K562 (cell line): ENCODE measurements around the gene MGST2. TPM values are rescaled to one million over a fixed set of nuclear protein-coding genes. Genes with fewer than 3 reads are reported as not detected.

Experiments
- ATAC-seq: fragments of 200-7000 bp; cut with Tn5 transposase; 3 replicates; pipeline ENCODE4 v1.9.1; 2020; ENCODE audit warnings: moderate library complexity
- Bru-seq: library from RNA; stranded (reverse); fragments of 400-500 nt; gene quantifications from one replicate; lab custom pipeline; 2021; lab: Mats Ljungman, UMichigan
- BruChase-seq, 2 experiments: library from RNA; stranded (reverse); fragments of 400-500 nt; gene quantifications; one replicate each; lab custom pipeline; 2021; lab: Mats Ljungman, UMichigan
- BruUV-seq: library from RNA; stranded (reverse); fragments of 400-500 nt; replicated peaks from 2 replicates; lab custom pipeline; 2021; lab: Mats Ljungman, UMichigan
- CTCF ChIA-PET: fragments of 300-600 bp; formaldehyde crosslinking; extraction: SDS; loops from one replicate; lab custom pipeline; 2021; ENCODE audit warnings: low intra/inter-chr PET ratio; lab: Yijun Ruan, JAX
- POLR2A ChIA-PET: fragments of 300-600, 350-650 bp; sonication (Branson Sonifier 250); formaldehyde crosslinking; extraction: SDS; loops from one replicate; lab custom pipeline; 2021; ENCODE audit warnings: antibody characterized with exemption, inconsistent platforms; lab: Yijun Ruan, JAX
- DNase-seq, 4 experiments: peaks; one replicate each; pipeline versions ENCODE4 v3.0.0 to v3.0.0-alpha.2; 2011 to 2018; ENCODE audit warnings: low spot score in 3 of 4, mixed read lengths in 3 of 4; ENCODE audit errors: extremely low read depth in 1 of 4
- FAIRE-seq: peaks from 2 replicates; lab custom pipeline; 2011; peaks lifted over from hg19 to GRCh38; lab: Jason Lieb, UNC
- H2AFZ ChIP-seq: 2 replicates; pipeline ENCODE4 v1.6.0; 2011; ENCODE audit warnings: low read depth, low read length, control low read depth, inconsistent platforms
- H3K27ac ChIP-seq: fragments of 200-600 bp; 3 replicates; pipeline ENCODE4 v1.8.0; 2011; ENCODE audit warnings: low read depth, mild to moderate bottlenecking, control low read depth, inconsistent platforms, low read length, moderate library complexity, mixed read lengths; ENCODE audit errors: extremely low read depth
- H3K27me3 ChIP-seq, 2 experiments: fragments of 300-600 bp in 1 of 2; 2 replicates in 1 of 2; 3 replicates in 1 of 2; pipeline versions ENCODE4 v1.6.0 to v1.8.0; 2011; ENCODE audit warnings: inconsistent platforms in 2 of 2, low read length in 2 of 2, mild to moderate bottlenecking in 1 of 2, mixed read lengths in 1 of 2, moderate library complexity in 1 of 2; ENCODE audit not compliant: control insufficient read depth in 2 of 2, insufficient read depth in 2 of 2
- H3K36me3 ChIP-seq: fragments of 300-600 bp; 3 replicates; pipeline ENCODE4 v1.8.0; 2011; ENCODE audit warnings: mild to moderate bottlenecking, low read length, inconsistent platforms; ENCODE audit not compliant: control insufficient read depth, insufficient read depth
- H3K4me1 ChIP-seq, 2 experiments: fragments of 200-600 bp in 1 of 2; replicated peaks in 1 of 2; 2 replicates in 1 of 2; 3 replicates in 1 of 2; pipeline versions ENCODE4 v1.5.1 to v1.8.0; 2011; ENCODE audit warnings: inconsistent platforms in 2 of 2, low read length in 2 of 2, mild to moderate bottlenecking in 1 of 2, mixed read lengths in 1 of 2, moderate library complexity in 1 of 2; ENCODE audit not compliant: control insufficient read depth in 2 of 2, insufficient read depth in 2 of 2
- H3K4me2 ChIP-seq: 2 replicates; pipeline ENCODE4 v1.6.1; 2011; ENCODE audit warnings: low read length, control low read depth, inconsistent platforms, mixed read lengths; ENCODE audit not compliant: insufficient read depth
- H3K4me3 ChIP-seq: fragments of 200-600 bp; sonication (generic), shearing (Covaris generic); 2 replicates; pipeline ENCODE4 v1.5.1; 2016; ENCODE audit warnings: control low read depth, inconsistent platforms
- H3K79me2 ChIP-seq: fragments of 200-600 bp; 3 replicates; pipeline ENCODE4 v1.8.0; 2011; ENCODE audit warnings: low read length, inconsistent platforms; ENCODE audit not compliant: control insufficient read depth, insufficient read depth
- H3K9ac ChIP-seq, 2 experiments: 2 replicates each; pipeline versions ENCODE4 v1.6.0 to v1.6.1; 2011; ENCODE audit warnings: low read depth in 2 of 2, low read length in 2 of 2, control low read depth in 1 of 2, inconsistent platforms in 1 of 2, mild to moderate bottlenecking in 1 of 2, mixed read lengths in 1 of 2; ENCODE audit not compliant: insufficient read depth in 1 of 2
- H3K9me1 ChIP-seq: one replicate; pipeline ENCODE4 v1.6.0; 2011; ENCODE audit warnings: inconsistent platforms, mild to moderate bottlenecking, low read length, moderate library complexity; ENCODE audit not compliant: control insufficient read depth, insufficient read depth
- H3K9me3 ChIP-seq: replicated peaks from 2 replicates; pipeline ENCODE4 v1.5.1; 2011; ENCODE audit warnings: low read depth, low read length, inconsistent platforms; ENCODE audit not compliant: control insufficient read depth, insufficient read depth
- H4K20me1 ChIP-seq: replicated peaks from 2 replicates; pipeline ENCODE4 v1.6.1; 2011; ENCODE audit warnings: low read length, inconsistent platforms, mixed read lengths; ENCODE audit not compliant: control insufficient read depth, insufficient read depth
- CHD2 ChIP-seq: IDR thresholded peaks from 2 replicates; pipeline ENCODE4 v1.6.1; 2011; ENCODE audit warnings: low read depth, low read length
- E2F3 ChIP-seq: fragments of 250-450 bp; sonication (Bioruptor Pico); IDR thresholded peaks from 2 replicates; pipeline ENCODE4 v1.4.0; 2020; ENCODE audit warnings: mild to moderate bottlenecking
- GABPA ChIP-seq: fragments of 200-800 bp; sonication (Bioruptor generic); conservative IDR thresholded peaks from 2 replicates; pipeline ENCODE4 v1.6.1; 2016; ENCODE audit warnings: low read depth, missing genetic modification characterization, missing compliant biosample characterization
- HEY1 ChIP-seq: fragments of 250-450 bp; sonication (Bioruptor Pico); IDR thresholded peaks from 2 replicates; pipeline ENCODE4 v1.5.0; 2020; ENCODE audit warnings: mild to moderate bottlenecking, moderate library complexity, borderline replicate concordance
- ILK ChIP-seq: fragments of 450-650 bp; IDR thresholded peaks from 2 replicates; pipeline ENCODE4 v1.6.1; 2016; ENCODE audit warnings: missing genetic modification characterization, low read depth, mild to moderate bottlenecking, missing compliant biosample characterization, moderate library complexity, borderline replicate concordance
- IRF2 ChIP-seq: sonication (generic); formaldehyde crosslinking; IDR thresholded peaks from 2 replicates; pipeline ENCODE4 v1.8.1; 2022; ENCODE audit warnings: mild to moderate bottlenecking, missing genetic modification reagents
- MECOM ChIP-seq: fragments of 250-450 bp; sonication (Bioruptor Pico); IDR thresholded peaks from 2 replicates; pipeline ENCODE4 v1.8.0; 2022; ENCODE audit warnings: inconsistent platforms
- NBN ChIP-seq: fragments of 450-650 bp; IDR thresholded peaks from 2 replicates; pipeline ENCODE4 v1.6.1; 2016; ENCODE audit warnings: low read depth, mild to moderate bottlenecking
- PHTF2 ChIP-seq: fragments of 250-450 bp; sonication (Bioruptor Pico); IDR thresholded peaks from 2 replicates; pipeline ENCODE4 v1.5.0; 2021; ENCODE audit warnings: mild to moderate bottlenecking
- POLR2H ChIP-seq: IDR thresholded peaks from 2 replicates; pipeline ENCODE4 v1.6.1; 2016; ENCODE audit warnings: missing genetic modification characterization, low read depth, mild to moderate bottlenecking, control low read depth, missing compliant biosample characterization, moderate library complexity
- SMAD4 ChIP-seq: fragments of 250-450 bp; sonication (Bioruptor Pico); conservative IDR thresholded peaks from 2 replicates; pipeline ENCODE4 v1.8.0; 2021; ENCODE audit warnings: inconsistent platforms, mild to moderate bottlenecking, moderate library complexity
- STAT5A ChIP-seq: IDR thresholded peaks from 2 replicates; pipeline ENCODE4 v1.6.1; 2012; ENCODE audit warnings: low read length, inconsistent platforms, borderline replicate concordance
- TAF1 ChIP-seq: IDR thresholded peaks from 2 replicates; pipeline ENCODE4 v1.6.1; 2011; ENCODE audit warnings: mild to moderate bottlenecking, low read length, moderate library complexity; ENCODE audit not compliant: insufficient read depth, control insufficient read depth, severe bottlenecking; ENCODE audit errors: extremely low read depth
- ZEB2 ChIP-seq: fragments of 450-650 bp; IDR thresholded peaks from 2 replicates; pipeline ENCODE4 v1.6.1; 2016
- ZNF133 ChIP-seq: fragments of 250-450 bp; sonication (Bioruptor Pico); IDR thresholded peaks from 2 replicates; pipeline ENCODE4 v1.4.0; 2020; ENCODE audit warnings: mild to moderate bottlenecking
- ZNF175 ChIP-seq: fragments of 200-800 bp; sonication (Bioruptor generic); IDR thresholded peaks from 2 replicates; pipeline ENCODE4 v1.6.1; 2016; ENCODE audit warnings: low read depth, mild to moderate bottlenecking, missing genetic modification characterization, missing compliant biosample characterization
- ZNF696 ChIP-seq: fragments of 250-450 bp; sonication (Bioruptor Pico); conservative IDR thresholded peaks from 2 replicates; pipeline ENCODE4 v1.4.0; 2020; ENCODE audit warnings: mild to moderate bottlenecking, moderate library complexity
- WGBS: fragments of 100-300 bp; shearing (Covaris generic); methylation state at CpG from one replicate; pipeline ENCODE4 v1.1.6; 2016; ENCODE audit warnings: low coverage, mixed read lengths; ENCODE audit not compliant: insufficient coverage; ENCODE audit errors: missing lambda C conversion rate; 5-methylcytosine and 5-hydroxymethylcytosine counted together
- in situ Hi-C: fragments of 300-500 bp; cut with MboI; formaldehyde crosslinking; loops from 4 replicates; pipeline ENCODE4 v1.15.0; 2018; ENCODE audit warnings: inconsistent platforms, mixed read lengths
- intact Hi-C: fragments of 100-400 bp; cut with micrococcal nuclease; formaldehyde crosslinking; loops from 2 replicates; pipeline ENCODE4 v1.14.2; 2022
- long read RNA-seq, 3 experiments: library from polyadenylated mRNA in 2 of 3; library from RNA in 1 of 3; unstranded in 2 of 3; stranded (forward) in 1 of 3; transcript quantifications; one replicate each; pipeline ENCODE4 v2.0.0, GENCODE V29; 2019 to 2022
- polyA minus RNA-seq, 3 experiments: library from RNA; depleted of rRNA, polyadenylated mRNA; stranded (reverse); fragments of >200 nt; gene quantifications; 2 replicates each; pipeline ENCODE4 v1.2.3, GENCODE V29; 2011
- polyA plus RNA-seq, 8 experiments: library from polyadenylated mRNA; depleted of rRNA in 4 of 8; stranded (reverse) in 5 of 8; unstranded in 3 of 8; fragments of >200 nt; fragmentation: Nextera tagmentation in 2 of 8; fragmentation: Illumina TruSeq in 1 of 8; extraction: Ambion mirVana in 2 of 8; extraction: Trizol in 1 of 8; gene quantifications; 2 replicates each; pipeline versions ENCODE4 v1.2.1 to v1.2.3, GENCODE V29; 2011 to 2014; ENCODE audit warnings: inconsistent platforms in 1 of 8, missing spikeins in 1 of 8
- total RNA-seq, 7 experiments: library from RNA; depleted of rRNA in 6 of 7; stranded (reverse); fragments of >200 nt in 6 of 7; fragmentation: Illumina TruSeq in 2 of 7; extraction: Trizol in 2 of 7; gene quantifications; 2 replicates each; pipeline versions ENCODE4 v1.2.1 to v1.2.3, GENCODE V29; 2011 to 2021; ENCODE audit warnings: low replicate concordance in 1 of 7

The MGST2 gene
- 32.7 and 49.5 TPM in 2 replicates for total RNA-seq (2011; cell fraction: chromatin; rRNA removed; ENCODE audit: low replicate concordance)
- total RNA-seq (2011; cell fraction: nucleolus; rRNA removed), result 34.0 and 43.0 TPM in 2 replicates
- 49.1 and 50.4 TPM in 2 replicates for total RNA-seq (2011; cell fraction: nucleoplasm; rRNA removed)
- total RNA-seq (2014; rRNA removed), result 38.7 and 49.1 TPM in 2 replicates
- 82.0 and 94.3 TPM in 2 replicates for total RNA-seq (2014; rRNA removed; fragmentation: Illumina TruSeq; extraction: Trizol)
- total RNA-seq (2015; rRNA removed; fragmentation: Illumina TruSeq; extraction: Trizol), result 84.7 and 92.7 TPM in 2 replicates
- 55.0 and 61.0 TPM in 2 replicates for total RNA-seq (2021)
- 59.5 and 74.6 TPM in 2 replicates for polyA plus RNA-seq (2011; rRNA removed)
- 37.7 and 87.4 TPM in 2 replicates for polyA plus RNA-seq (2011; cell fraction: cytosol; rRNA removed)
- 13.9 and 28.1 TPM in 2 replicates for polyA plus RNA-seq (2011; cell fraction: nucleus; rRNA removed)
- 62.4 and 77.5 TPM in 2 replicates for polyA plus RNA-seq (2012)
- 80.0 and 84.6 TPM in 2 replicates for polyA plus RNA-seq (2014; fragmentation: Illumina TruSeq; extraction: Trizol)
- 100 to 1,000 TPM; 108 to 115 TPM for polyA plus RNA-seq (2014; fragmentation: Nextera tagmentation; extraction: Ambion mirVana)
- polyA plus RNA-seq (2014; rRNA removed), result 96.7 and 112 TPM in 2 replicates
- 23.9 and 27.1 TPM in 2 replicates for polyA minus RNA-seq (2011; rRNA and poly(A)+ RNA removed)
- 14.1 and 16.5 TPM in 2 replicates for polyA minus RNA-seq (2011; cell fraction: cytosol; rRNA and poly(A)+ RNA removed)
- polyA minus RNA-seq (2011; cell fraction: nucleus; rRNA and poly(A)+ RNA removed), result 11.4 and 23.4 TPM in 2 replicates
- percentile 71 among the genes with signal in this experiment for Bru-seq, nascent RNA
- percentile 73 among the genes with signal in this experiment for BruChase-seq, experiment 1, labeled RNA remaining after a 2-hour chase
- percentile 64 among the genes with signal in this experiment for BruChase-seq, experiment 2, labeled RNA remaining after a 6-hour chase
- long read RNA-seq, experiment 1, transcript MGST2-201 (5 exons, 801 nt), result major isoform, 49 of 90 reads
- long read RNA-seq, experiment 1, partial matches to known transcripts, result 37 of 90 reads
- long read RNA-seq, experiment 1, other reads (novel, unspliced or antisense), result 2 of 90 reads
- long read RNA-seq, experiment 2, transcript MGST2-201 (5 exons, 801 nt), result major isoform, 32 of 40 reads
- long read RNA-seq, experiment 2, transcript MGST2-204 (4 exons, 634 nt), result minor isoform, 6 of 40 reads
- long read RNA-seq, experiment 2, partial matches to known transcripts, result 2 of 40 reads
- long read RNA-seq, experiment 2, other reads (novel, unspliced or antisense), result 0 of 40 reads
- long read RNA-seq, experiment 3, transcript MGST2-201 (5 exons, 801 nt), result major isoform, 27 of 32 reads
- long read RNA-seq, experiment 3, partial matches to known transcripts, result 0 of 32 reads
- long read RNA-seq, experiment 3, other reads (novel, unspliced or antisense), result 3 of 32 reads

- peak within 1 kb of the TSS; percentile 80 to 91 for H3K9ac ChIP-seq
- peak within 1 kb of the TSS; percentile 98 for H2AFZ ChIP-seq
- under 1% methylated on average over 29 of the region's 32 CpGs for WGBS
- H3K27me3 ChIP-seq, result no peaks in the 10 kb centered on the region
- FAIRE-seq (peak; percentile 88), DNase-seq (peak; percentile 67 to 91 (median 80)), ATAC-seq (peak; percentile 85)
- H3K27ac ChIP-seq, result peak within 1 kb of the TSS; percentile 91
- H3K4me1 ChIP-seq, result peaks cover 21 to 47% of the 10 kb centered on the region in 2 experiments
- peak within 1 kb of the TSS; percentile 91 for H3K4me2 ChIP-seq
- no peaks in the 10 kb centered on the region for H3K9me1 ChIP-seq
- ChIA-PET POLR2A (interaction anchor here (0.5 to 1.8 kb wide), 9 partner anchors 9 to 1424 kb away, joined by 3 to 6 read pairs (median 4); partner anchors contain the start of gene SLC7A11), CTCF (no interaction called here)
- H3K36me3 ChIP-seq, result no peaks in the 10 kb centered on the region
- H3K4me3 ChIP-seq, result peak within 1 kb of the TSS; percentile 44
- BruUV-seq, result TSS peak; percentile 85
- no peaks in the 10 kb centered on the region for H4K20me1 ChIP-seq
- H3K9me3 ChIP-seq, result no peaks in the 10 kb centered on the region
- in situ Hi-C loops, result no loop called here
- intact Hi-C loops, result loop anchor here (2.0 to 5.0 kb wide), 2 partner anchors 17 to 486 kb away; partner anchors contain the start of gene MAML3
- H3K79me2 ChIP-seq, result peaks cover 49% of the 10 kb centered on the region; the same call in 2 of the 3 replicates
- no peak for TF ChIP-seq IRF2 (CRISPR knock-in tag)
- no peak for TF ChIP-seq CHD2
- peak; percentile 73; the same call in 1 of the 2 replicates for TF ChIP-seq ZNF175 (CRISPR knock-in tag)
- no peak for TF ChIP-seq ZNF133 (CRISPR knock-in tag)
- peak; percentile 66 for TF ChIP-seq TAF1
- TF ChIP-seq SMAD4 (CRISPR knock-in tag), result no peak
- no peak for TF ChIP-seq ILK (tag)
- peak; percentile 49; the same call in 1 of the 2 replicates for TF ChIP-seq POLR2H (tag)
- peak; percentile 54; the same call in 1 of the 2 replicates for TF ChIP-seq ZEB2
- no peak for TF ChIP-seq E2F3 (CRISPR knock-in tag)
- no peak for TF ChIP-seq MECOM
- peak; percentile 88 for TF ChIP-seq NBN
- 0 out of 2 replicates have a peak, but pooled peaks have one; percentile 1 for TF ChIP-seq HEY1 (CRISPR knock-in tag)
- TF ChIP-seq ZNF696 (CRISPR knock-in tag), result no peak
- peak; percentile 82 for TF ChIP-seq GABPA (tag)
- TF ChIP-seq STAT5A, result no peak
- no peak for TF ChIP-seq PHTF2
Observed at GRCh38 chr4:139665690-139666529, at the start of gene MGST2. Gene MGST2, plus strand, starts transcription at chr4:139665819. Its CDS starts 201 bp downstream, at chr4:139666020.
